ENCODE measurements around the gene PPP1R3D. TPM values are rescaled to one million over a fixed set of nuclear protein-coding genes. Genes with fewer than 3 reads are reported as not detected.

Gene PPP1R3D
- polyA plus RNA-seq (2011; rRNA removed) (2.6 and 3.1 TPM in 2 replicates), polyA minus RNA-seq (2011; rRNA and poly(A)+ RNA removed) (2.6 and 4.3 TPM in 2 replicates)

- CTCF ChIA-PET = interaction anchor here (0.9 to 3.3 kb wide), 7 partner anchors 8 to 197 kb away, joined by 3 to 10 read pairs (median 3); no protein-coding TSS in a partner anchor
- POLR2A ChIA-PET = interaction anchor here (0.6 to 1.0 kb wide), 4 partner anchors 106 to 1554 kb away, joined by 3 to 5 read pairs (median 3); no protein-coding TSS in a partner anchor
- peak; percentile 12; the same call in 1 of the 2 replicates for TF ChIP-seq CTCF (IDR thresholded peaks at IDR 0.05; ENCODE audit: low read depth, low read length)
- Histone ChIP-seq H3K4me3 (ENCODE audit: low read depth, low read length) (peak within 1 kb of the TSS; percentile 89), H3K27me3 (ENCODE audit: control insufficient read depth, insufficient read depth, low read length) (no peaks in the 10 kb centered on the region), H3K9me3 (ENCODE audit: control insufficient read depth, insufficient read depth, low read length) (peaks cover 7% of the 10 kb centered on the region; the same call in 1 of the 2 replicates), H3K27ac (ENCODE audit: low read depth, low read length) (peak within 1 kb of the TSS; percentile 97)
- DNase-seq (ENCODE audit: low read depth, low spot score) = peak; percentile 91
These were observed at the start of gene PPP1R3D, which contains the start of gene FAM217B for GRCh38 chr20:59940129-59940955. PPP1R3D (minus strand) TSS chr20:59940305; CDS start chr20:59939931, 374 bp downstream. FAM217B (plus strand) TSS chr20:59940389; CDS start chr20:59943944, 3,555 bp downstream.

GRCh38 chr20:59988141-59988540 is 48.0 kb upstream of the PPP1R3D start:
- no peak overlapping the region for H3K27ac ChIP-seq (ENCODE audit: low read depth, low read length)
- ChIA-PET CTCF (no interaction called here), POLR2A (no interaction called here)
- no peaks in the 10 kb centered on the region for H3K9me3 ChIP-seq (ENCODE audit: control insufficient read depth, insufficient read depth, low read length)
- no peaks in the 10 kb centered on the region for H3K27me3 ChIP-seq (ENCODE audit: control insufficient read depth, insufficient read depth, low read length)
- TF ChIP-seq CTCF (IDR thresholded peaks at IDR 0.05; ENCODE audit: low read depth, low read length) = no peak
- H3K4me3 ChIP-seq (ENCODE audit: low read depth, low read length) = no peak overlapping the region
- no peak for DNase-seq (ENCODE audit: low read depth, low spot score)

DNA sequence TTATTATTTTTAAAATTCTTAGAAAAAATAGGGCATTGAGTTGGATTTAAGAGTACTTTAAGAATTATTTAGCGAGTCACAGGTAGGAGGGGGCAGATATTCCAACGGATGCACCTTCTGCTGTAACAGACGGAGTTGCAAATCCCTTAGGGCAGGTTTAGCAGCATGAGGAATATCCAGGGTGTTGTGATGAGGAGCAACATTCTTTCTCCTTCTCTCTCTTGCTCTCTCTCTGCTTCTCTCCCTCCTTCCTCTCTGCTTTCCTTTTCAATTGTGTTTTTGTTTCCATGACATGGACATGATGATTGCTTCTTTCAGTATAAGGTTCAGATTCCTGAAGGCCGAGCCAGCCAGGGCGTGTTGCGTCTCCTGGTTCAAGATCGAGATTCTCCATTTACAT is 47.0 kb upstream of the PPP1R3D start:
- no peak for DNase-seq (ENCODE audit: low read depth, low spot score)
- no peaks in the 10 kb centered on the region for H3K27me3 ChIP-seq (ENCODE audit: control insufficient read depth, insufficient read depth, low read length)
- CTCF ChIA-PET = no interaction called here
- no peak overlapping the region for H3K4me3 ChIP-seq (ENCODE audit: low read depth, low read length)
- POLR2A ChIA-PET = no interaction called here
- TF ChIP-seq CTCF (IDR thresholded peaks at IDR 0.05; ENCODE audit: low read depth, low read length) = no peak
- no peaks in the 10 kb centered on the region for H3K9me3 ChIP-seq (ENCODE audit: control insufficient read depth, insufficient read depth, low read length)
- H3K27ac ChIP-seq (ENCODE audit: low read depth, low read length) = no peak overlapping the region

DNA sequence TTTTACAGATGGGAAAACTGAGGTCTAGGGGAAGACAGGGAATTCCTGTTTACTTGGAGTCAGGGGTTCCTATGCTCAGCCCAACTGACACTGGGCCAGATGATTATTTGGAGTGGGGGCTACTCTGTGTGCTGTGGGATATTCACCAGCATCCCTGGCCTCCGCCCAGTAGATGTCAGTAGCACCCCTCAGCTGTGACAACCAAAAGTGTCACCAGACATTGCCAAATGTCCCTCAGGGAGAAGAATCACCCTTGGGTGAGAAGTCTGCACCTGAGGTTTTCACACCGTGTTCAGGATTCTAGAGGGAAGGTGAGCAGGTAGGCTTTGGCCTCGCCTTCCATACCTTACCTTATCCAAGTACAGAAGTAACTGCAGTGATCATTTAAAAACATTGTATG is 45.8 kb upstream of the PPP1R3D start:
- CTCF ChIA-PET = interaction anchor here (0.6 to 1.4 kb wide), 2 partner anchors 10 to 1116 kb away, joined by 3 read pairs; no protein-coding TSS in a partner anchor
- no peak for TF ChIP-seq CTCF (IDR thresholded peaks at IDR 0.05; ENCODE audit: low read depth, low read length)
- POLR2A ChIA-PET = interaction anchor here (0.6 kb wide), 1 partner anchor 13 kb away, joined by 6 read pairs; no protein-coding TSS in a partner anchor
- H3K4me3 ChIP-seq (ENCODE audit: low read depth, low read length) = no peak overlapping the region
- H3K27me3 ChIP-seq (ENCODE audit: control insufficient read depth, insufficient read depth, low read length) = no peaks in the 10 kb centered on the region
- DNase-seq (ENCODE audit: low read depth, low spot score) = no peak
- no peak overlapping the region for H3K27ac ChIP-seq (ENCODE audit: low read depth, low read length)
- no peaks in the 10 kb centered on the region for H3K9me3 ChIP-seq (ENCODE audit: control insufficient read depth, insufficient read depth, low read length)

DNA sequence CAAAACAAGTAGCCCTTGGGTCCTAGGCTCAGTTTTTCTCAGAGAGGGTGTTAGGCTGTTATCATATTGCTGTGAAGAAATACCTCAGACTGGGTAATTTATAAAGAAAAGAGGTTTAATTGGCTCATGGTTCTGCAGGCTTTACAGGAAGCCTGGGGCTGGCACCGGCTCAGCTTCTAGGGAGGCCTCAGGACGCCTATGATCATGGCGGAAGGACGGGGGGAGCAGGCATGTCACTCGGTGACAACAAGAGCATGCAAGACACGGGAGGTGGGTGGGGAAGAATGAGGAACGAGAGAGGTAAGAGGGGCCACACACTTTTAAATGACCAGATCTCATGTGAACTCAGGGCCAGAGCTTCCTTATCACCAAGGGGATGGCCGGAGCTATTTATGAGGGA is 45.1 kb upstream of the PPP1R3D start:
- ChIA-PET CTCF (interaction anchor here (1.4 kb wide), 1 partner anchor 9 kb away, joined by 3 read pairs; no protein-coding TSS in a partner anchor), POLR2A (no interaction called here)
- Histone ChIP-seq H3K9me3 (ENCODE audit: control insufficient read depth, insufficient read depth, low read length) (no peaks in the 10 kb centered on the region), H3K4me3 (ENCODE audit: low read depth, low read length) (no peak overlapping the region), H3K27me3 (ENCODE audit: control insufficient read depth, insufficient read depth, low read length) (no peaks in the 10 kb centered on the region), H3K27ac (ENCODE audit: low read depth, low read length) (no peak overlapping the region)
- TF ChIP-seq CTCF (IDR thresholded peaks at IDR 0.05; ENCODE audit: low read depth, low read length) = no peak
- no peak for DNase-seq (ENCODE audit: low read depth, low spot score)
